IPS-NIHi7 (cell line): ENCODE data around the gene MARCO.
"Not testable (repeated sequence)": the region's sequence is repeated elsewhere in the genome, so short reads cannot be mapped to it uniquely, and the experiment has no call there.

Experiments used
- DNase-seq: peaks from one replicate; pipeline ENCODE4 v3.0.0; 2012; ENCODE audit warnings: mixed read lengths; ENCODE audit errors: extremely low spot score

The MARCO gene

DNA sequence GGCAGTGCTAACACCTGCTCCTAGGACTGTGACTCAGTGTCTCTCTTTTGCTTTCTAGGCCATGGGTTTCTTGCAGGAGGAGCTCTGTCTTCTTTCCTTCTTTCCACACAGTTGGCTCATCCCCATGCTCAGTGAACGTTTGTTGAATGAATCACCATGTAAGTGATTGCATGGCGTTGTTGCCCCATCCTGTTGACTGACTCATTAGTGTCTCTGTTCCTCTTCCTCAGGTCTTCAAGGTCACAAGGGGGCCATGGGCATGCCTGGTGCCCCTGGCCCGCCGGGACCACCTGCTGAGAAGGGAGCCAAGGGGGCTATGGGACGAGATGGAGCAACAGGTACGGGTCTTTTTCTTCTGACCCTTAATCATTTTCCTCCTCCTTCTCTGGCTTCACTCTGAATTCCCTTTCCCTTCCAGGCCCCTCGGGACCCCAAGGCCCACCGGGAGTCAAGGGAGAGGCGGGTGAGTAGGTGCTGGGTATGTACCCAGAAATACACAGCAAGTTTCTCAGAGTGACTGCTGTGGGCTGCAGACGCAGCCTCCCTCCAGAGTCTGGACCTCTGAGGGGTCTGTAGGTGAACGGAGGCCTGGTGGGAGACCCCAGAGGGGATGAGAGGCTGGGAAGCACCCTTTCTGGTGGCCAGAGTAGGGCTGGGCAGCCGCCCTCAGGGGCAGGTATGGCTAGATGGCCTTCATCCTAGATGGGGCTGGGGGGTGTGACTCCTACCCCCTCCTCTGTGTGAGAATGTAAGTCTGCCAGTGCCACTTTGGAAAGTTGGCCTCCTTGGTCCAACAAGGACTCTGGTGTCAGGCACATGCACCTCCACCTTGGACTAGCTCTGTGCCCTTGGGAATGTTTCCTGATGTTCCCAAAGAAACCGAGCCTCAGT is 32.4 kb downstream of the MARCO start:
- DNase-seq, result no peak

DNA sequence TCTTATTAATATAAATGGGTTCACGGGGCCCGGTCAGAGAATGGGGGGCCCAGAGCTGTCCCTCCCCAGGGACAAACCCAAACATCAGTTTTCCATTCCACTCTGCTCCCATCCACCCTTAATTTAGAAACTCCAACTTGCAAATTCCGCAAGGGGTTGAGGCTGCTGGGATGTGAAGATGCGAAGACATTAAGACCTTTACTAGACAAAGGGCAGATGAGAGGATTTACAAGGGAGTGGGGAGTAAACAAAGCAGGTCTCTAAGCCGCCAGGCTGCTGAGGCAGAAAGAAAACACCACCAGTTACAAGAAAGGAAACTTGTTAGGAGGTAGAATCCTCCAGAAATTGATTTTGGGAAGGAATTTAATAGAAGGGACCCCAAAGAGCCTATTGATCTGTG is 33.1 kb downstream of the MARCO start:
- DNase-seq, result no peak

DNA sequence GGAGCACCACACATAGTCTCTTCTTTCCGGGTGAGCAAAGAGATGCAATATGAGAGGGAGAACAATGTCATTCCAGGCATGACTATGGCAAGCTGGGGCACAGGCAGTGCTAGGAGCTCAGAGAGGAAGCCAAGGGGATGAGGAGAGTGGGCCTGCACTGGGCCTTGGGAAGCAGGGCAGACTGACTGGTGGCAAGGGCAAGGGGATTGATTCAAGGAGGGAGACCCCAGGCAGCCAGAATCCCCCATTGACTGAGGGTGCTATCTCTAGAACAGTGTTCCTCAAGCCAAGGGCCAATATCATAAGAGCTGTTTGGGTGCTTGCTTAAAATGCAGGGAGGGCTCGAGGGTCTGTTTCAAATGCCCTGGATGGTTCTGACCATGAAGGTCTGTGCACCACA is 36.1 kb downstream of the MARCO start:
- no peak for DNase-seq

DNA sequence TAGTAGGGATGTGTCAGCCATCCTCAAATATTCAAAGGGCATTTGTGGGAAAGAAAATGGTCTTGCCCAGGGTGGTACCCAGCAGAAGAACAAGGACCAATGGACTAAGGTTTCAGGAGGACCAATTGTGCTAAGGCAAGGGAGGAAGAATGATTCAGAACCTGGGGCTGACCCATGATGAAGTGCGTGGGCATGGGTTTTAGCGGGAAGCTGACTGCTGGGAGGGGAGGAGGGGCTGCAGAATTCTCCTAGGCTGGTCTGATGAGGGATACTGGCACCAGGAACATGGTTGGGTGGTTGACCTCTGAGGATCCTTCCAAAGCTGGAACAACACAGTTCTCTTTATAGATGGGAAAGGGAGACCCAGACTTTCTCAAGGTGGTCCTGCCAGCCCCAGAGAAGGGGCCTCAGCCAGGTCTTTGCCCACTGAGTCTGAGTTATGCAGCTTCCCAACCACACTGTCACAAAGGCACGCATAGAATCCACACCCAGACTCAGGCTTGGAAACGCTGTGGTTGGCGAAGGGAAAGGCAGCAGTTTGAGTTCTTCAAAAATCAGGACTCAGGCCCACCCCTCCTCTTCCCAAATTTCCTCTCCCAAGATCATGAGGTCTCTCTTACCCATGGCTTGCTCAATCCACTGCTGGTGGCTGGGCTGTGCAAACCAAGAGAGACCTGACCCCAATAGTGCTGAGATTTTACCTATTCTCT is 37.3 kb downstream of the MARCO start:
- DNase-seq, result no peak

DNA sequence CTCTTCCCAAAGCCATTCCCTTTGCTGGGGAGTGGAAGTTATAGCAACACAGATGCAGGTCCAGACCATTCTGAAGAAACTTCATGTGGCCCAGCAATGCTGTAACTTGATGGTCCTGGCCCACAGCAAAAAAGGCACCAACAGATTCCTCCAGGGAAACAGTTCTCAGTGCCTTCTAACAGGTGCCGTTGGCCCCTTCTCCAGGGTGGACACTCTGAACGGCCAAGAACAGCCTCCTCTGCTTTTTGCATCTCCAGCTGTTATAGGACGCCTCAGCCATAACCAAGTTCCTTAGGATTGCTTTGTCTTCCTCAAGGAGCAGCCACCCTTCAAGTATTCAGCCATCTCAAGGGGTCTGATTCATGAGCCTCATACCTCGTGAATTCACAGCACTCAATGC is 38.0 kb downstream of the MARCO start:
- DNase-seq, result no peak

DNA sequence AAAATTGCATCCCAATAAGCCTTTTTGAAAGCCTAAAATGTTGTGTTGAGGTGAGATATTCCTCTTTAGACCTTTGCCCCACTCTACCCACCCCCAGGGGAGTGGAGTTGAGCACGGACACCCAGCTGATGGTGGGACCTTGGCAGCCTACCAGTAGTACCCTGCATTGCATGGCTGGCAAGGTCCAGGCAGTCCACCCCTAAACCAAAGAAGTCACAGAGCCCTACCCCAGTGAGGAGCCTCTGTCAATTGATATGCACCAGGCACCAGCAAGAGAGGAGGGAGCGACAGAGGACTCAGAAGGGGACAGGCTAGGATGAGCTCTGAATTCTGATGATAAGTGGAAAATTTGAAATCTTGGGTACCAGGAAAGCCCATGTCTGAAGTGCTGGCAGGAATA is 38.6 kb downstream of the MARCO start:
- DNase-seq, result no peak

DNA sequence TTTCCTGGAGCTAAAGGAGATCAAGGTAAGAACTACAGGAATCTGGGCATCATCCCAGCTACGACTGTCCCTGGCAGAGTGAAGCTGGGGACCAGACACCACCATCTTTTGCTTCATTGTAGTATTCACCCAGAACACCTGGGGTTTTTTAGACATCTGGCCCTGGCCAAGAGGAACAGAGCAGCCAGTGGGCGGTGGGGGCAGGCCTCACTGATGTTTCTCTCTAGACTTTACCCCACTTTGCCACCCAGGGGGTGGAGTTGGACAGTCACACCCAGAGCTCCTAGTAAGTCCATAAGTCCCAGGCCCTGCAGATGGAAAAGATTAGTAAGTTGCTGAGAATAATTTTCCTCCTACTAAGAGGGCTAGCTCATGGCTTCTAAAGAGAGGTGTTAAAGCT is 39.6 kb downstream of the MARCO start:
- no peak for DNase-seq

DNA sequence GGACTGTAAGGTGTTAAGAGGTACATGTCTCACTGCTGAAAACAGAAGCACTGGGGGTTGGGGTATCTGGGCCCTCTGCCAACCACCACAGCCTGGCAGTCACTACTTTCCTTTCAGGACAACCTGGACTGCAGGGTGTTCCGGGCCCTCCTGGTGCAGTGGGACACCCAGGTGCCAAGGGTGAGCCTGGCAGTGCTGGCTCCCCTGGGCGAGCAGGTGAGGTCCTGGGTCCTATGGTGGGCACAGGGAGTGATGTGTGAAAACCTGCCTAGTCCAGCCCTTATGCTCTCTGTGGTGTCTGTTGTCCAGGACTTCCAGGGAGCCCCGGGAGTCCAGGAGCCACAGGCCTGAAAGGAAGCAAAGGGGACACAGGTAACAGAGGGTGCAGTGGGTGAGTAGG is 40.0 kb downstream of the MARCO start:
- DNase-seq, result no peak

DNA sequence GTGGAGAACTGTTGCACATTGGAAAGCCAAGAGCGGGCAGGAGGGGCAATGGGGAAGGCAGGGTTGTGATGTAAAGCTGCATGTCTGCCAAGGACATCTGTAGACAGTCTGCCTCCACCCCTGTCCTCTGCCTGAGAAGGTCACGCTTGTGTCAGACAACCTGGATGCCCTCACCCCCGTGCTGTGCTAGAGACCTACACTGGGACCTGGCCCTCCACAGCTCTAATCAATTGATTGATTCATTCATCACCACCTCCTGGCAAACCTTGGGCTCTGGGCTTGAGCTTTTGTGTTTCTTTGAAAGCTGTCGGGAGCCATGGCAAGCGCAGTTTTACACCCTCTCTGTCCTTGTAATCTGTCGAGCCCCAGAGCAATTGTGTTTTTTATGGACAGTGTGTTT is 41.1 kb downstream of the MARCO start:
- no peak for DNase-seq

DNA sequence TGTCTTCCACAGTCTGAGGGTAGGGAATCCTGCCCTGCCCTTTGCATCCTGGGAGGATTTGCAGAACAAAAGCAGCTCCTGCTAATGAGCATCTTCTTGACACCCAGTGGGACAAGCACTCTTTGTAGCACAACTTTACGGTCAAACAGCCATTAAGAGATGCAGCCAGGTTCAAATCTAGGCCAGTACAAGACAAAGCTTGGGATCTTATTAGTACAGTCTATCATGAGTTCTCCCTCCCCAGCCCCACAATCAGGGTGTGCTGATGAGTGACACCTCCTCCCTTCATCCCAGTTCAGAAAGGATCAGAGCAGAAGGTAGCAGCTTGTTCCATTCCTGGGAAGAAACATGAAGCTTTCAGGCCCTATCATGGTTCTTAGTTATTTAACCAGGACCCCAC is 41.9 kb downstream of the MARCO start:
- DNase-seq, result no peak

DNA sequence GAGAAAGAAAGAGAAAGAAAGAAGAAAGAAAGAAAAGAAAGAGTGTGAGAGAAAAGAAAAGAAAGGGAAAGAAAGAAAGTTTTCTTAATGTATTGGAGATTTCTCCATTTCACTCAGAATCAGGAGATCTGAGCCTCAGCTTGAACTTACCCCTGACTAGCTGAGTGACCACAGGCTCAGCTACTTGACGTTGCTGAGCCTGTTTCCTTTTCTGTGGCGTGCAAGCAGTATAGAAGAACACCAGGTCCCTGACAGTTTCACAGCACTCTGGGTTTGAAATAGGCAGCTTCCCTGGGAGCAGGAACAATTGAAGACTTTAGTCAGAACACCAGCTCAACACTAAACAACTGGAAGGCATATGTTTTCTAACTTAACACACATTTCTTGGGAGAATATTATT is 44.7 kb downstream of the MARCO start:
- DNase-seq, result no peak

DNA sequence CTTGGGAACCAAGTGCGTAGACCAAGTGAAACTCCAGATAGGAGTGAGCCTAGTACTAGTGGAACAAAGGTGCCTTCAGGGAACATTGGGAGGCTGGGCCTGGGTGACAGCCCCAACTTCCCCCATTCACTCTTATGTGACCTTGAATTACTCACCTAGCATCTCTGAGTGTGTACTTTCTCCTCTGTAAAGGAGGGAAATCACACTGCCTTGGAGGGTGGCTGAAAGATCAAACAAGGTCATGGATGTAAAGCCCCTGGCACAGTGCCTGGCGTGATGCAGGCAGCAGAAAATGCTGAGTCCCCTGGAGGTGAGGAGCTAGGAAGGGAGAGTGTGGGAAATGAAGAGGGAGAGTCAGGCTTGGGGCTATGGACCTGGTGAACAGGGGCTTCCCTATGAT is 45.9 kb downstream of the MARCO start:
- no peak for DNase-seq

DNA sequence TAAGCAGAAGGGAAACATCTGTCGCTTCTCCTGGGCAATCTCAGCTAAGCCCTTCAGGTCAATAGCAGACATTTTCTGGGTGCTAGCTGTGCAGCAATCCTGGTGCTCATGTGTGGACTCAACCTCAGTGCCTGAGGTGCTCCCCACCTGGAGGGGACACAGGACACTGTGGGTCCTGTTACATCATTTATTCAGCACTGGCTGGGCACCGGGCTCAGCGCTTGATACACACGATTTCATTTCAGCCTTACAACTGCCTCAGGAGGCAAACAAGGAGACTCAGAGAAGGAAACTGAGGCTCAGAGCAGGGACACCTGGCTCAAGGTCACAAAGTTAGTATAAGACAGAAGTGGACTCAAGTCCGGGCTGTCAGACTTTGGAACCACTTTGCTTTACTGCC is 46.7 kb downstream of the MARCO start:
- no peak for DNase-seq

DNA sequence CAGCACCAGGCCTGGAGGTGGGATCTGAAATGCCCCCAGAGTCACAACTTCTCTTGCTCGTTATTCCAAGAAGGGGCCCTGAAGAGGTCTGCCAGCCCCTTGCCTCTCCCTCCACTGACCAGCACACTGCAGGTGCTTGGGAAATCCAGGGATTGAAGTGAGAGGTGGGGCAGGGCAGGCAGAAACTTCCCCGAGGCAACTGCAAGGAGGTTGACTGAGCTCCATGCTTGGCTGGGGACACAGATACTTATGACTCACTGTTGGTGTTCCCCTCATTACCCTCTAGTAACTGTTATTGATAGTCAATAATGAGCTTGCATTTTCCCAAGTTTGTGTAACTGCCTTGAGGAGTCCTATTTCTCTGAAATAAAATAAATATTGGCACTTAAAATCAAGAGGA is 47.5 kb downstream of the MARCO start:
- no peak for DNase-seq

DNA sequence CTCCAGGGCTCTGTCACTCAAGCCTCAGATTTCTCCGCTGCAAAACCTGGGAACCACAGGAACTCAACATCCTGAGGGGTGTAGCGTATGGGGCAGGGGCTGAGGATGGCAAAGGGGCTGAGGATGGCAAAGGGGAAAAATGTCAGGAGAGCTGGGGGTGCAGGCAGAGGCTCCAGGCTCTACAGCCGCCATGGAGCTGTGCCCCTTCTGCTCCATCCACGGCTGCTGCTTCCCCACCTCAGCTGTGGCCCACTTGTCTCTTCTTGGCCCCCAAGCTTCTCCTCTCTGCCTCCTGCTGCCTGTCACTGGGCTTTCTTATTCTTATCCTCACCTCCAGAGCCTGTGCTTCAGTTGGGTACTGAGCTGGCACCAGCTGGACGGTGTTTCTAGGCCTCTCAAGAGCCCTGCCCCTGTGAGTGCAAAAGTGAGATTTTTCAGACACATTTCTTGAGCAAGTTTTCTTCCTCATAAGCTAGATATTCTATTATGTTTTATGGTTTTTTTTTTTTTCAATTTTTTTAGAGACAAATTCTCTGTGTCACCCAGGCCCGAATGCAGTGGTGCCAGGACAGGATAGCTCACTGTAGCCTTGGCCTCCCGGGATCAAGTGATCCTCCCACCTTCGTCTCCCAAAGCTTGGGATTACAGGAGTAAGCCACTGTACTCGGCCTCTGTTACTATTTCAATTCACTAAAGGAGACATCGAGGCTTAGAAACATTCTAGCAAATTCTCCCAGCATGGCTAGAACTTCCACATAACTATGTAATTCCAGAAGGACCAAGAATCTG is 49.0 kb downstream of the MARCO start:
- no peak for DNase-seq

DNA sequence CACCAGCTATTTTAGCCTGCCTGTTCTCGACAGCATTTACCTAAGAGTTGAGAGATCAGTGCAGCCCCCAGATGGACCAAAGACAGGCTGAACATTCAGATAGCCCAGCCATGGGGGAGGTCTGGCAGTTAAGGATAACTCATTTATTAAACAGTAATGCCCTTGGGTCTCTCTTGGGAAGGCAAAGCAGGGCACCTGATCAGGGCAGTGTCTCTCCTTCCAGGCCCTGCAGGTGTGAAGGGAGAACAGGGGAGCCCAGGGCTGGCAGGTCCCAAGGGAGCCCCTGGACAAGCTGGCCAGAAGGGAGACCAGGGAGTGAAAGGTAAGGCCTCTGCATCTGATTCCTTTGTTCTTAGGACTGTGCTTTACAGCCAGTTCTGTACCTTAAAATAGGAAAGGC is 49.6 kb downstream of the MARCO start:
- DNase-seq, result no peak

DNA sequence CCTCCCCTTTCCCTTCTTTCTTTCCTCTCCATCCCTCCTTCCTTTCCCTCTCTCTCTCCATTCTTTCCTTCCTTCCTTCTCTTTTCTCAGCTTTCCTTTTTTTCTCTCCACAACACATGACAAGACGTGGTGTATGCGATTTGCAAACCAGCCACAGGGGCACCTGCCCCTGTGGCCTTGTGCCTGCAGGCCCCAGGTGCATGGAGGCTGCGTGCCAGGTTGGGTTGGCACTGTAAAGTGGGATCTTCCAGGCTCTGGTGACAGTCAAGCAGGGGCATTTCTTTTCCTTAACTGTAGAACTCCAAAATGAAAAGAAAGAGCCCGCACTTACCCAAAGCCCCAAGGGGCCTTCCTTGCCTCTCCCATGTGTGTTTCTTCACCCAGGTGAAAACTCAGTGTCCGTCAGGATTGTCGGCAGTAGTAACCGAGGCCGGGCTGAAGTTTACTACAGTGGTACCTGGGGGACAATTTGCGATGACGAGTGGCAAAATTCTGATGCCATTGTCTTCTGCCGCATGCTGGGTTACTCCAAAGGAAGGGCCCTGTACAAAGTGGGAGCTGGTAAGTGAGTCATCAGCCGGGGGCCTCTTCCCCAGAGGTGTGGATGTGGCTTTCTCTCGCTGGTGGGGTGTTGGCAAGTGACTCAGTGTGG is 50.9 kb downstream of the MARCO start:
- DNase-seq, result no peak

DNA sequence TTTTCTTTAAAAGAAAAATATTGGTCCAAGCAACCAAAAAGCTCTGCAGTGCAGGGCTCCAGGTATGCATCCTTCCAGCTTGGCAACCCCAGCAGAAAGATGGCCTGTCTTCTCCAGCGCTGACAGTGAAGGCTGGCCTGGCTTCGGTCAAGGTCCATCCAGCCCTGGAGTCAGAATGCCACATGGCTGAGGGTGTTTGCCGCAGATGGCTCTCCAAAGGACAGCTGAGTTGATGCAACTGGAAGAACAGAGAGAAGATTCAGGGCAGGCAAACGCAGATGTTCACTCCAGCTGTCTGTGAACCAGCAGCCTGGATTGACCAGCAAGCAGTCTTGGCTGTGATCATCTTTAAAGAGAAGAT is 51.4 kb downstream of the MARCO start:
- no peak for DNase-seq

DNA sequence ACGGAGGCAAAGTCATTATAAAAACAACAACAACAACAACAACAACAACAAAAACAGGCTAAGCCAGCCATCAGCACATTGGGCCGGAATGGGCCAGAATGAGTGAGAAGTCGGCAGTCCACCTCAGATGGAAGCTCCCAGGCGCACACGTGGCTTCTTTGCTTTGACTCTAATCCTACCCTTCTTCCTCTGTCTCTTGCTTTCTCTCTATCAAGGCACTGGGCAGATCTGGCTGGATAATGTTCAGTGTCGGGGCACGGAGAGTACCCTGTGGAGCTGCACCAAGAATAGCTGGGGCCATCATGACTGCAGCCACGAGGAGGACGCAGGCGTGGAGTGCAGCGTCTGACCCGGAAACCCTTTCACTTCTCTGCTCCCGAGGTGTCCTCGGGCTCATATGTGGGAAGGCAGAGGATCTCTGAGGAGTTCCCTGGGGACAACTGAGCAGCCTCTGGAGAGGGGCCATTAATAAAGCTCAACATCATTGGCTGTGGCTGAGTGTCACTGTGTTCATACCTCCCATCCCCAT is 52.2 kb downstream of the MARCO start:
- no peak for DNase-seq

DNA sequence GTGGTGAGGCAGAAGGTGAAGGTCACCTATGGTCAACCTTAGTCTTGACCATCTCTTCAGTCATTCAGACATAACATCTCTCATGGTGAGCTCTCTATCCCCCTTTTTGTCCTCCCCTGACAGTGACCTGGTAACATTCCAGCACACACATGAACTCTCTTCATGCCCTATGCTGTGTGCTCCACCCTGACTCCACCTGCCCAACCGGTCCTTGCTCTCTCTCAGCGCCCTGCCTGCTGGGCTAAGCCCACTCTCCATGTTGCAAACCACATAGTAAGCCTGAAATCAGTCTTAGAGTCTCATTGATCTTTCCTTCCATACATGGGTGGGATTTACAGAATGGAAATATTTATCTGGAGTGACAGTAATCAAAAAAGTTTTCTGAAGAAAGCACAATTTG is 52.8 kb downstream of the MARCO start:
- no peak for DNase-seq

DNA sequence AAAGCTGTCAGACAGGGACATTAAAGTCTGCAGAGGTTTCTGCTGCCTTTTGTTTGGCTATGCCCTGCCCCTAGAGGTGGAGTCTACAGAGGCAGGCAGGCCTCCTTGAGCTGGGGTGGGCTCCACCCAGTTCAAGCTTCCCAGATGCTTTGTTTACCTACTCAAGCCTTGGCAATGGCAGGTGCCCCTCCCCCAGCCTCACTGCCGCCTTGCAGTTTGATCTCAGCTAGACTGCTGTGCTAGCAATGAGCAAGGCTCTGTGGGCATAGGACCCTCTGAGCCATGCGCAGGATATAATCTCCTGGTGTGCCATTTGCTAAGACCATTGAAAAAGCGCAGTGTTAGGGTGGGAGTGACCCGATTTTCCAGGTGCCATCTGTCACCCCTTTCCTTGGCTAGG is 61.9 kb downstream of the MARCO start:
- DNase-seq, result not testable (repeated sequence)

DNA sequence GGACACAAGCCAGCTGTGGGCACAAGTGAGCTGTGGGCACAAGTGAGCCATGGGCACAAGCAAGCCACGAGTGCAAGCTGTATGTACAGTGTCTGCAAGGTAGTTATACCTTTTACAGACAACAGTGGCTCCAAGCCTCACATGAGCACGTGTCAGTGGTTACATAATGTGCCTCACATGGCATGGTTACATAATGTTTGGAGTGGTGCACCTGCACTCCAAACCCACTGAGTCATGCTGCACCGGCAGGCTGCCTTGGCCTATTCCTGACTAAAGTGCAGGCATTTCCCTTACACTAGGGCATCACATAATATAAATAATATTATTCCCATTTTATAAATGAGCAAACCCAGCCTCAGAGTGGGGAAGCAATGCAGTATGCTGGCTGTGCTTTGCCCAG is 62.6 kb downstream of the MARCO start:
- no peak for DNase-seq
